HG03097 (cell line): Measurements from ENCODE around the gene RNF224.

ENCODE experiments used
- ATAC-seq: cut with Tn5 transposase; IDR thresholded peaks from one replicate; pipeline ENCODE4 v1.9.1; 2021; ENCODE audit not compliant: unreplicated experiment, low FRiP score

Gene RNF224

DNA sequence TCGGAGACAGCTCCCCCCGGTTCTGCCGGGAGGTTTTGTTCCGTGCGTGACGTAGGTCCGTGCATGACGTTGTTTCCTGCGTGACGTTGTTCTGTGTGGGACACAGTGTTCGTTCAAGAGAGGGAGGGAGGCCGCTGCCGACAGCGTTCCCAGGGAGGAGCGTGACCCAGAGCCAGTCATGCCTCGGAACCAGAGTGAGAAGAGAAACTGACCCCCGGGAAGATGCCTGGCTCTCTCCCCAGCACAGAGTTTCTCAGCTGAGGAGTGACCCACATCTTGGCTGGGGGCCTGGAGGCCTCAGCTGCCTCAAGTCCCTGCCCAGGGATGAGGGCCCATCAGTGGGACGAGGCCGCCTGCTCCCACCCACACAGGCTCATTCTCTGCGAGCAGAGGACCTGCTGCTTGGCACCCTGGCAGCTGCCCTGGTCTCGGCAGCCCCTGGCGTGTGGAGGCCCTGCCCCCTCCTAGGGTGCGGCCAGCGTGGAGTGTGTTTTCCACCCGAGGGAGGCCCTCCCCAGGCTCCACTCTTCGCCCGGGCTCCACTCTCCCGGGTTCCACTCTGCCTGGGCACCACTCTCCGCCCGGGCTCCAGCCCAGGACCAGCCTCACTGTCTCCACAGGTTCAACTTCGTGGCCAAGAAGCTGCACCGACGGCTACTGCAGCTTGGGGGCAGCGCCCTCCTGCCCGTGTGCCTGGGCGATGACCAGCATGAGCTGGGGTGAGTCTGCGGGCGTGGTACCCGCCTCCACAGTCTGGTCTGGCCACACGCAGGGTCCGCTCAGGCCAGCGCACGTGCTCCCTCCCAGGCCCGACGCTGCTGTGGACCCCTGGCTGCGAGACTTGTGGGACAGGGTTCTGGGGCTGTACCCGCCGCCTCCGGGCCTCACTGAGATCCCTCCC lies 13.9 kb upstream of the RNF224 start:
- ATAC-seq, result no peak

DNA sequence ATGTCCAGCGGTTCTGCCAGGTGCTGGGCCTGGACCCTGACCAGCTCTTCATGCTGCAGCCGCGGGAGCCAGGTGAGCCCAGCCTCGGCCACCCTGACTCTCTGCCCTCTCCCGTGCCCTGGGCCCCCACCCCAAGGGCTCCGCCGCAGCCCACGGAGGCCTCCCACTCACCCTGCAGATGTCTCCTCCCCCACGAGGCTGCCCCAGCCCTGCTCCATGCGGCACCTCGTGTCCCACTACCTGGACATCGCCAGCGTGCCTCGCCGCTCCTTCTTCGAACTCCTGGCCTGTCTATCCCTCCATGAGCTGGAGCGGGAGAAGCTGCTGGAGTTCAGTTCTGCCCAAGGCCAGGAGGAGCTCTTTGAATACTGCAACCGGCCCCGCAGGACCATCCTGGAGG lies 12.7 kb upstream of the RNF224 start:
- no peak for ATAC-seq

DNA sequence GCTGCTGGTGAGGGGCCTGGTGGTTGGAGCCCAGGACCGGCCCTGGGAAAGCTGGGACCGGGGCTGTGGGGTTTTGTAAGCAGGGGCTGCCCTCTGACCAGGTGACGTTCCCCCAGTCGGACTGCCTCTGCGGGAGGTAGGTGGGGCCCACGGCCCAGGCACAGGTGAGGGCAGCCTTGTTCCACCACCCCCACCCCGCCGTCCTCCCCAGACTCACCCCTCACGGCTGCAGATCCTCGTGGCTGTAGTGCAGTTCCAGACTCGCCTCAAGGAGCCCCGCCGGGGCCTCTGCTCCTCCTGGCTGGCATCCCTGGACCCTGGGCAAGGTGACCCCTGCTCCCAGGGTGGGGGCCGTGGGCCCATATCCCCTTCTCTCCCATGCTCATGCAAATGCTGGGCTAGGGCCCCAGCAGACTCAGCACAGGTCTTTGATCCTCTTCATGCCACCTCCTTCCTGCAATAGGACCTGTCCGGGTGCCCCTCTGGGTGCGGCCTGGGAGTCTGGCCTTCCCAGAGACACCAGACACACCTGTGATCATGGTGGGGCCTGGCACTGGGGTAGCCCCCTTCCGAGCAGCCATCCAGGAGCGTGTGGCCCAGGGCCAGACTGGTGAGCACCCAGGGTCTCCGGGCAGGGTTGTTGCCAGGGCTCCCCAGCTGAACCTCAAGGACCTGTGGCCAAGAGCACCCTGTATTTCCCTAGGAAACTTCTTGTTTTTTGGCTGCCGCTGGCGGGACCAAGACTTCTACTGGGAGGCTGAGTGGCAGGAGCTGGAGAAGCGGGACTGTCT lies 11.9 kb upstream of the RNF224 start:
- ATAC-seq, result no peak

DNA sequence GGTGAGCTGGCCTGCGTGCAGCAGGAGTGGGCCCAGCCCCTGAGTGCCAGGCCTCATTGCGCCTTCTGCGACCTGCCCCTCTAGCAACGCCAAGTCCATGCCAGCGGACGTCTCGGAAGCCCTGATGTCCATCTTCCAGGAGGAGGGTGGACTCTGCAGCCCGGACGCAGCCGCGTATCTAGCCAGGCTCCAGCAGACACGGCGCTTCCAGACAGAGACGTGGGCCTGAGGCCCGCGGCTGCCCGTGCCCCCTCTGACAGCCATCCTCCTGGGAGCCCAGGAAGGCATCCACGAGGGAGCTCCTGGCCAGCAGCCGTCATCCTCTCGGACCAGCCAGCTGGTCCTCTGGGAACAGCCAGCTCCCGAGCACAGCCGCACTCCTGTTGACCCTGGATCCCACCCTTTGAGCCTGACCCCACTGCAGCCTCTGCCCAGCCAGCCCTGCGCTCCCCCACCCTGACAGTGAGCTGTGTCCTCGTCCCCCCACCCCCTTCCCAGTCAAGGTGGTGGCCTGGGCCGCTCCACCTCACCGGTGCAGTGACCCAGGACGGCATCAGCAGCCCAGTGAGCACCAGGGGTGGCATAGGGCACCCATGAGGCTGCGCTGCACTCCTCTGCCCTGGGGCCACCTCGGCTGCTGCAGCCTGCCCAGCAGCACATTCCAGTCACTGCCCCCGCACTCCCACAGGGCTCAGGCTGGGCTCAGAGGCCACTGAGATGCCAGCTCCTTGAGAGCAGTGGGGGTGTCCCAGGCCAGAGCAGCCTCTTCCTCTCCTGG lies 10.9 kb upstream of the RNF224 start:
- ATAC-seq, result no peak

DNA sequence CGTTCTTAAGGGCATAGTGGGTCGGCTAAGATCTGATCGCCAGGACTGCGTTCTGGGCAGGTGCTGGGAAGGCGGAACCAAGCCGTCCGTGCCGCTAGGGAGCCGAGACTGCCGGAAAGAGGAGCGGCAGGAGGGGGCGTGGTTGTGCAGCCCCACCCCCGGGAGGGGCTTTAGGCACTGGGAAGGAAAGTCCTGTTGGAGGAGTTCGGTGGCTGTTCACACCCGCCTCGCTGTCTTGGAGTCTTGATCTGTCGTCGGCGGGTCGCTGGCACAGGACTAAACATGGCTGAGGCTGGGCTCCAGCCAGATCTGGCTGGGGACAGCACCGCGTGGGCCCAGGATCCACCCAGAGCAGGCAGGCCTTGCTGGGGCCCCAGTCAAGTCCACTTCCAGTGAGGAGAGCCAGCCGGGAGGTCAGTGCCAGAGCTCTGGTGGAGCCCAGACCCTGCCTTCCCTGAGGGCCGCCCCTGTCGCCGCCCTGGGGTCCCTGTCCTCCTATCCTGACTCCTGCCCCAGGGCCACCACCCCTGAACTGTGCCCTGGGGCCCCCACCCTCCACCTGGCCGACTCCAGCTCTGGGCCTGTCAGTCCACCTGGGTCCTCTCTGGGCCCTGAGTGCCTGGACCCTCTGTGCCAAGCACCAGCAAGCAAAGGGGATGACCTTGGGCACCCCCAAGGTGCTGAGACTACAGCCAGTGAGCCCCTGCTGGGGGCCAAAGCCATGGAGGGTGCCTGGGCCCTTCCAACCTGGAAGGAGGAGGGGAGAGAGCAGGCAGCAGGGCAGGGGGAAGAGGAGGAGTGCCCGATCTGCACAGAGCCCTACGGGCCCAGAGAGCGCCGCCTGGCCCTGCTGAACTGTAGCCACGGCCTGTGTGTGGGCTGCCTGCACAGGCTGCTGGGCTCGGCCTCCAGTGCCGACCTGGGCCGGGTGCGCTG lies 9.8 kb upstream of the RNF224 start:
- no peak for ATAC-seq

DNA sequence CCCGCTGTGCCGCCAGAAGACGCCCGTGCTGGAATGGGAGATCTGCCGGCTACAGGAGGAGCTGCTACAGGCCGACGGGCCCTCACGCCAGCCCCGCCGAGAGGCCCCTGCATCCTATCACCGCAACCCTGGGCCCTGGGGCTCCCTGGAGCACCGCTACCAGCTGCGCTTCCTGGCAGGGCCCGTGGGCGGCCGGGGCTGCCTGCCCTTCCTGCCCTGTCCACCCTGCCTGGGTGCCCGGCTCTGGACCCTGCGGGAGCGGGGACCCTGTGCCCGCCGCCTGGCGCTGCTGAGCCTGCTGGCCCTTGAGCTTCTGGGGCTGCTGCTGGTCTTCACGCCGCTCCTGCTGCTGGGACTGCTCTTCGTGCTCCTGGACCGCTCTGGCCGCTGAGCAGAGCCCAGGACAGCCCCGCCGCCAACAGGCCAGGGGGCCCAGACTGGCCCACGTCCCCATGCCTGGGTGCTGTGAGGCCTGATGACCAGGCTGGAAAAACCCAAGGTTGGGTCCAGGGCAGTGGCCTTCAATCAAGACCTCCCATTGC lies 9.0 kb upstream of the RNF224 start:
- ATAC-seq, result no peak

DNA sequence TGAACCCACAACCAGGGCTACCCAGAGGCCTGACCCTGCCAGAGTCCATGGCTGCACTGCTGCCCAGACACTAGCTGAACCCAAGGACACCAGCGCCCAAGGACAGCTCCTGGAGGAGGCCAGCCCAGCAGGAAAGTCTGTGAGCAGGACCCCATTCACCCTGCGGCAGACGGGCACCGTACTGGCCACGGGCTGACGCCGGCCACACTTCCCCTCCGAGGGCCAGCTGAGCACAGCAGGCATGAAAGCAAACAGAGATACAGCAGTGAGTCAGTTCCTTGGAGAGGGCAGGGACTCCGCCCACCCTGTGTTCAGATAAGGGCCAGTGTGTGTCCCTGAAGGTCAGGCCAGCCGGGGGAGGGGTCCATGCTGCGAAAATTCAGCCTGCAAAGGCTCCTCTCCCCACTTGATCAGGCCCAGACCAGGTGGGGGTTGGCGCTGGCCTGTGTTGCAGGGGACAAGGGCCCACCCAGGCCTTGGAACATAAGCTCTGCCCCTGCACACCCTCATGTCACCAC lies 8.5 kb upstream of the RNF224 start:
- no peak for ATAC-seq

DNA sequence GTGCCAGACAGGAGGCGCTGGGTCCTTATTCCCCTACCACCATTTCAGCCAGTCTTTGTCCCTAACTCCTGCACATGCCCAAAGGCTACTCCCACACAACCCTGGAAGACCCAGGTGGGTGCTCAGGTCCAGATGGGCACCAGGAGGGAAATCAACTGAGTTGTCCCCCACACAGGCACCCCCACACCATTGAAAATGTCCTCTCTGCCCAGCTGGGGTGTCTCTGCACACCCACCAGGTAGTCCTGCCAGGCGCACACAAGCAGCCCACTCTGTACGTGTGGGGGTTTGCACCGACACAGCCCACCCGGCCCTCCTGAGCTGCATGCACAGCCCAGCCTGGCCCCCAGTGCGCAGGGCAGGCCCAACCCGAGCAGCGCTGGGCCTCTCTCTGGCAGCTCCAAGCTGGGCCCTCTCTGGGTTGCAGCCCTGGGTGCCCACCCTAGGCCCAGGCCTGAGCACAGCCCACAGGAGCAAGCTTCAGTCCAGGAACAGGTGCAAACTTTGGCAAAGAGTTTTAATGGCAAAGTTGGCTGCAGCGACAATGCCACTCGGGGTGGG lies 7.5 kb upstream of the RNF224 start:
- no peak for ATAC-seq

DNA sequence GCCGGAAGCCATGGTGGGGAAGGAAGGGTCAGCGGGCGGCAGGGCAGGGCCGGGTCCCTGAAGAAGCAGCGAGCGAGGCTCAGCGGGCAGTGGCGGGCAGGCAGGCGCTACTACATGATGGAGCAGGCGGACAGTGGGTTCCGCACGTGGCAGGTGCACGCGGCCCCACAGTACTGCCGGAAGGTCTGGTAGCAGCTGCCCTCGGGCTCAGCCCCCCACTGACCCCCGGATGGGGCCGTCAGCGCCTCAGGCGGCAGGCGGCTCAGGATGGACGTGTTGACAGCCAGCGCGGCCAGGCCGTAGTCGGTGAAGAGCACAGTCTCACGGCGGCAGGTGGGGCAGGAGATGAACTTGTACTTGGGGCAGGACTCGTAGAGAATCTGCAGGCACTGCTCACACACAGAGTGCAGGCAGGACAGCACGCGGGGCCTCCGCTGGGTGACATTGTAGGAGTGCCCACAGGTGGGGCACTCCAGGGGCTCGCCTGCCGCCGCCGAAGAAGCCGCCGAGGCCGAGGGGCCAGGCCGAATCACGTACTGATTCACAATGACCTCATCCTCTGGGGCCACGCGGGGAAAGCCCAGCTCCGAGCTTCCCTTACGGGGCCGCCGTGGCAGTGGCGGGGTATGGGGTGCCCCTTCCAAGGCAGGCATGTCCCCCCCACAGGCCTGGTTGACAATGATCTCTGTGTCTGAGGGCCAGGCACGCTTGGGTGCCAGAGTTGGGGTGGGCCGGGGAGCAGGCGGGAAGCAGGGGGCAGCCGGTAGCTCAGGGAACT lies 6.8 kb upstream of the RNF224 start:
- no peak for ATAC-seq

DNA sequence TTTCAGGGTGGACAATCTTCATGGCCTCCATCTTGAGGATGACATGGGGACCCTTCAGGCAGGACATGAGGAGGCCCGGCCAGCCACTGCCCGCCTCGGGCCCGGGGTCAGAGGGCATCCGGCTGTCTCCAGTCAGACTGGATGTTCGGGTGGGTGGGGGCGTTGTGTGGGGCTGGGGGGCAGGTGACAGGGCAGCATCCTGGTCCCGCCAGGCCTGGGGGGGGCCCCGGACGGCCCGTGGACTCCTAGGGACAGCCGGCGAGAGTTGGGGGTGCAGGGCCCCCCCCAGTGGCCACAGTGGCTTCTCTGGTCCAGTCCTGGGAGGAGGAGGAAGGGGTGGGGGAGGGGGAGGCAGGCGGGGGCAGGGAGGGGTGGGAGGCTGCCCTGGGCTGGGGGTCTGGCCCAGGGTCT lies 6.2 kb upstream of the RNF224 start:
- no peak for ATAC-seq

DNA sequence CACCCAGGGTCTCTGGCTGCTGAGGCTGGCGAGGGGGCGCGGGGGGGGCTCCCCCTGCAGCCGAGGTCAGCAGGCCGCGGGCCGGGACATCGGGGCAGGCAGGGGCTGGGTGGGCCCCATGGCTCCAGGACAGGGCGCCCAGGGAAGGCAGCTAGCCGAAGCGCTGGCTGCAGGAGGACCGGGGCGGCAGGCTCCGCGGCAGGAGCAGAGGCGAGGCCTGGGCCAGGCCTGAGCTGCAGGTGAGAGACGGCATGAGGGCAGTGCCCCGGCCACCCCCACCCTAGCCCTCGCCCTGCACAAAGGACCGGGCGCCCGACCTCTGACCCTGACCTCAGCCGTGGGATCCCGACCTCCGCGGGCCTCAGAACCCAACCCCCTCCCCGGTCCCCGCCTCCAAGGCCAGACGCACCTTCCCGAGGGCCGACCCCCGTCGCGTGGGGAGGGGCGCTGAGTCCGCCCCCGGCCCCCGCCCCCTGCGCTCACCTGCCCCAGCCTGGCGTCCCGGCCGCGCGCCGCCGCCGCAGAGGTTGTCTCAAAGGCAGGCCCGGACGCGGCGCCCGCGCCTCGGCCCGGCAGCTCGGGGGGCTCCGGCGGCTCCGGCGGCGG lies 5.7 kb upstream of the RNF224 start:
- ATAC-seq, result no peak

DNA sequence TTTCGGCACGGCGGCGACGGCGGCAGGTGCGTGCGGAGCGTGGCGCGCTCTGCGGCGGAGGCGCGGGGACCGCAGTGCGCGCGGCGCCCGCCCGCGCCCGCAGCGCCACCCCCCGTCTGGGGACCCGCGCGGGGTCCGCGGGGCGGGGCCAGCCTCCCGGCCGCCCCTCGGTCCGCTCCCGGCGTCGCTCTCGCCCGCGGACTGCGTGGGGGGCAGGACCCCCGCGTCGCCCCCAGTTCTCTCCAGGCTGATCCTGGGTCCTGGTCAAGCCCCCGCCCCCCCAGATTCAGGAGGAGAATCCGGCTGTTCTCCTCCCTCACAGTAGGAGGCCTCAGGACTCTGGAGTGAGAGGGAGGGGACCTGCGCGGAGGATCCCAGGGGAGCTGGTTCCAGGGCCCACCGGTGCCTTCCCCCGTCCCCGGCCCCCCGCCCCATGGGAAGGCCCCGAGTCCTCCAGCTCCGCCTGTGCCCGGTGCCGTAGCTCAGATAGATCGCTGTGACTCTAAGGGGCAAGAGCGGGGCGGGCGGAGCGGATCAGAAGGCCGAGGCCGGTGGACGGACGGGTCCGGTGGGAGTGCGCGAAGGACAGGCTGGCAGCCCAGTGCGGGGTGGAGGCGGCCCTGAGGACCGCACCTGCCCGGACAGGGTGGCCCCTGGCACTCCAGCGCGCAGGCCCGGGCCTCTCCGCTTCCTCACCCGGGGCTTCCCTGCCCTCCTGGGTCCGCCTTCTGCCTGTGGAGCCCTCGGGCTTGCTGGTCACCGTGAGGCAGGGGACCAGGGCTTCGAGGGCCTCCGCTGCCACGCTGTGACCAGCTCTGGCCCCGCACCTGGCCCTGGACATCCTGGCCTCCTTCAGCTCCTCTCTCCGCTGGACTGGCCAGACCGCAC lies 4.9 kb upstream of the RNF224 start, which contains the start of gene RNF208:
Gene RNF208, minus strand, starts transcription at position 51 of the 888 bp plus-strand sequence. CDS start 1,028 bp downstream, outside the sequence.
- ATAC-seq, result no peak

DNA sequence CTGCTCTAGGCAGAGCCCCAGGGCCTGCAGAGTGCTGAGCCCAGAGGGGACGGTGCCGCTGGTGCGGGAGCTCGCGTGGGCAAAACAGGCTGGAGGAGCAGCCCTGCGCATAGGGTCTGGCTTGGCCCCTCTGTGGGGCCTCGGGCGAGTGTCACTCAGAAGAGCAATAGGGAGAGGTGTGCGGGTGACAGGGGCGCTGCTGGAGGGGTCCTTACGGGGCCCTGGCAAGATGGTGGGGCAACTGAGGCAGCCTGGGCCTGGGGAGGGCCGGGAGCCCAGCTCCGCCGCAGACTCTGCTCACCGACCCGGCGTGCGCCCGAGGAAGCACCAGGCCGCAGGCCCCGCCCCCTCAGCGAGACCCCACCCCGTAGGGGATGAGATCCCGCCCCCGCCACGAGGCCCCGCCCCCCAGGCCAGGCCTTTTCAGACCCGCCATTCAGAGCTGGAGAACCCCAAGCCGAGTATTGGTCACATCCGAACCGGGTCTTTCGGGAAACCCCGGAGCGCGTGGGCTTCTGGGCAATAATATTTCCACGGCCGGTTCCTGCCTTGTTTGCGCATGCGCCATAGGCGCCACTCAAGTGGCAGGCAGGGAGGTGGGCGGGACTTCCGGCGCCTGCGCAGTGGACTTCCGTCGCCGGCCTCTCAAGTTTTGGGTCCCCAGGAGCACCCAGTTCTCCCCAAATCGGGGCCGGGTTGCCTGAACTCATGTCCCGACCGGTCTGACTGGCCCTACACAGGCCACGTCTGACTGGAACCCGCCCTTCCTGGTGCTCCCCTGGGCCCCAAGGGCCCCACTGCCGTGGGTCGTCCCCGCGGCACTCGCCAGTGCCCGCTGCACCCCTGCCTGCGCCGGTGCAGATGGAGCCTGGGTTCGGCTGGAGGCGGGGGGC lies 4.0 kb upstream of the RNF224 start:
- ATAC-seq, result peak; percentile 72

DNA sequence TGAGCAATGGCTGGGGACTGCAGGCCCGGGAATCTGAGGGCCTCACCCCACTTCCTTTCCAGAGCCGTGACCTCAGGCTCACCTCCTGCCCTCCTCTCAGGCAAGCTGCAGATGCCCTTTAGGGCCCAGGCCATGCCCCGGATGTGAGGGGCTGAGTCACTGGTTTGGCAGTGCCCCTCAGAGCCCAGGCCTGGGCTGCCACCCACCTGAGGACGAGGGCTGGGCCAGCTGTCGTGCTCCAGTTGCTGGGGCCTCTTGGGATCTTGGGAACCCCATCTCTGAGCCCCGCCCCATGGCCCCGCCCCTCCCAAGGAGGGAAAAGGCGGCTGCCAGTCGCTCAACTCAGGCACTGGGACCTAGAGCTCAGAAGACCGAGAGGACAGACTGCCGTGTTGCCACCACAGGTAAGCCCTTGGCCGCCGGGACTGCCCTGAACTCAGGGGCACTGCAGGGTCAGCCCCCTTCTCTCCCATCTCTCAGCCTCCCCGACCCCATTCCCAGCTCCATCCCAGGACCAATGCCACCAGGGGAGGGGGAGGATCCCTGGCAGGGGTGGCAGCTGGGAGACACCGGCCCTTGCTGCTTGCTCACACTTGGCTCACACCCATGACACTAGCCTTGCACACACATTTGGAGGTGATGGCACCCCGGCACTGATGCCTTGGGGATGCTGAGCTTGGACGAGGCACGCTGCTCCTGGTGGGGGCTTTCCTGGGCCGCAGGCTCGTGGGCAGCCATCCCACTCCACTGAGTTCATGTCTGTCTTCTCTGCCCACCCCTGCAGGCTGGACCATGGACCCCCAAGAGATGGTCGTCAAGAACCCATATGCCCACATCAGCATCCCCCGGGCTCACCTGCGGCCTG lies 2.2 kb upstream of the RNF224 start, which contains the start of gene CYSRT1:
Gene CYSRT1, plus strand, starts transcription at position 345 of the 865 bp plus-strand sequence. Its CDS starts 448 bp downstream, at position 793.
- ATAC-seq, result no peak
